ENCODE results near the gene CORIN.

DNA sequence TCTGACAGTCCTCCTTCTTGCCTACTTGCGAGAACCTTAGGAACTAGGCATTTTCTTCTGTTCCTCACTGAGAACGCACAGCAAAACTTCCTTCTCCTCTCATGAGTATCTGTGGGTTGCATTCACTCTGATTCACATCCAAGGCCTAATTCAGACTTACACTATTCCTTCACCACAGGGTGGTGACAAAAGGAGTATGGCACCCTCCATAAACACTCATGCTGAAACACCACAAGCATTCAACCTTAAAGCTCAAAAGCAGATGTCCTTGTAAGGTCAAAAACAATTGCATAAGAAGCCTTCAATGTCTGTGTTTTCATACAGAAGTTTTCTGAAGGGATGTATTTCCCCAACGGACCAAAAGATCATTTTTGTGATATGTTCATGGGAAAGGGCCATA is 147.3 kb downstream of the CORIN start:
- TF ChIP-seq PAX5 (IDR thresholded peaks at IDR 0.05; ENCODE audit: borderline replicate concordance, low read depth, low read length) (no peak), POLR2AphosphoS5 (IDR thresholded peaks at IDR 0.05; ENCODE audit: low read length) (no peak), POLR2A (IDR thresholded peaks at IDR 0.05; ENCODE audit: low read depth, low read length) (no peak)
- TF ChIP-seq, protein P1, sequence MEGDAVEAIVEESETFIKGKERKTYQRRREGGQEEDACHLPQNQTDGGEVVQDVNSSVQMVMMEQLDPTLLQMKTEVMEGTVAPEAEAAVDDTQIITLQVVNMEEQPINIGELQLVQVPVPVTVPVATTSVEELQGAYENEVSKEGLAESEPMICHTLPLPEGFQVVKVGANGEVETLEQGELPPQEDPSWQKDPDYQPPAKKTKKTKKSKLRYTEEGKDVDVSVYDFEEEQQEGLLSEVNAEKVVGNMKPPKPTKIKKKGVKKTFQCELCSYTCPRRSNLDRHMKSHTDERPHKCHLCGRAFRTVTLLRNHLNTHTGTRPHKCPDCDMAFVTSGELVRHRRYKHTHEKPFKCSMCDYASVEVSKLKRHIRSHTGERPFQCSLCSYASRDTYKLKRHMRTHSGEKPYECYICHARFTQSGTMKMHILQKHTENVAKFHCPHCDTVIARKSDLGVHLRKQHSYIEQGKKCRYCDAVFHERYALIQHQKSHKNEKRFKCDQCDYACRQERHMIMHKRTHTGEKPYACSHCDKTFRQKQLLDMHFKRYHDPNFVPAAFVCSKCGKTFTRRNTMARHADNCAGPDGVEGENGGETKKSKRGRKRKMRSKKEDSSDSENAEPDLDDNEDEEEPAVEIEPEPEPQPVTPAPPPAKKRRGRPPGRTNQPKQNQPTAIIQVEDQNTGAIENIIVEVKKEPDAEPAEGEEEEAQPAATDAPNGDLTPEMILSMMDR (IDR thresholded peaks at IDR 0.05 in 2 of 3, conservative IDR thresholded peaks at IDR 0.05 in 1 of 3; ENCODE audit: control insufficient read depth in 2 of 3, extremely low read depth in 1 of 3, insufficient read depth in 1 of 3, low read depth in 3 of 3, low read length in 3 of 3), result no peak

Data from GM12878 (cell line).